Measurements from ENCODE around the gene SERPINB1. TPM values are rescaled to one million over a fixed set of nuclear protein-coding genes. Genes with fewer than 3 reads are reported as not detected.

The SERPINB1 gene
- total and polyA plus RNA-seq, 9 of the 15 experiments (the other 6 are each of a cell fraction or from before 2014, with no cell fraction given) = 33.9 to 108 (median 63.8) TPM

DNA sequence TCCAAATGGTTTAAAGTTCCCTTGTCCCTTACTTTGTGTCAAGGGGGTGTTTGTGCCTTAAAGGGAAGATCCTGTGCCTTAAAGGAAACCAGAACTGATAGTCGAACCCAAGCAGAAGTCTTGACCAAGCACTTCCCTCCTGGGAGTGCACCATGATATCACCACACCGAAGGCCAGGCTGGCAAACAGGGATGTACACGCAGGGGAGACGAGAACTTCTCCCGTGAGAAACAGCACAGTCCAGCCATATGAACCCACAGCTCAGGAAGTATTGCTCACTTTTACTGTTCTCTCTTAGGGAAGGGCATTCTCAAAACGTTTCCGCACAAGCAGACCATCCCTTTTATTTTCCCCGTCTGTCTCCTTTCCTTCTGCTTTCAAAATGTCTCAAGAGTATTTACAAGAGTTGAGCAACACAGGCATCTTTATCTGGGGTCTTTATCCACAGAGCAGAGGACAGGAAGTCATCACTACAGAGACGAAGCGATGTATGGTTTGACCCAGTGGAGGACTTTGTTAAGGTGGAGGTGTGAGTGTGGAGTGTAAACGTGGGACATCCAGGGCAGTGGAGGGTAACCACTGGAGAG, 12.8 kb upstream of the SERPINB1 start (continued):
- TF ChIP-seq, protein P1, sequence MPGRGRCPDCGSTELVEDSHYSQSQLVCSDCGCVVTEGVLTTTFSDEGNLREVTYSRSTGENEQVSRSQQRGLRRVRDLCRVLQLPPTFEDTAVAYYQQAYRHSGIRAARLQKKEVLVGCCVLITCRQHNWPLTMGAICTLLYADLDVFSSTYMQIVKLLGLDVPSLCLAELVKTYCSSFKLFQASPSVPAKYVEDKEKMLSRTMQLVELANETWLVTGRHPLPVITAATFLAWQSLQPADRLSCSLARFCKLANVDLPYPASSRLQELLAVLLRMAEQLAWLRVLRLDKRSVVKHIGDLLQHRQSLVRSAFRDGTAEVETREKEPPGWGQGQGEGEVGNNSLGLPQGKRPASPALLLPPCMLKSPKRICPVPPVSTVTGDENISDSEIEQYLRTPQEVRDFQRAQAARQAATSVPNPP (IDR thresholded peaks at IDR 0.05; ENCODE audit: borderline replicate concordance, insufficient read depth, insufficient read length) = no peak
- TF ChIP-seq WHSC1 (IDR thresholded peaks at IDR 0.05; ENCODE audit: low read length) = peak; percentile 19
- TF ChIP-seq, protein P2, sequence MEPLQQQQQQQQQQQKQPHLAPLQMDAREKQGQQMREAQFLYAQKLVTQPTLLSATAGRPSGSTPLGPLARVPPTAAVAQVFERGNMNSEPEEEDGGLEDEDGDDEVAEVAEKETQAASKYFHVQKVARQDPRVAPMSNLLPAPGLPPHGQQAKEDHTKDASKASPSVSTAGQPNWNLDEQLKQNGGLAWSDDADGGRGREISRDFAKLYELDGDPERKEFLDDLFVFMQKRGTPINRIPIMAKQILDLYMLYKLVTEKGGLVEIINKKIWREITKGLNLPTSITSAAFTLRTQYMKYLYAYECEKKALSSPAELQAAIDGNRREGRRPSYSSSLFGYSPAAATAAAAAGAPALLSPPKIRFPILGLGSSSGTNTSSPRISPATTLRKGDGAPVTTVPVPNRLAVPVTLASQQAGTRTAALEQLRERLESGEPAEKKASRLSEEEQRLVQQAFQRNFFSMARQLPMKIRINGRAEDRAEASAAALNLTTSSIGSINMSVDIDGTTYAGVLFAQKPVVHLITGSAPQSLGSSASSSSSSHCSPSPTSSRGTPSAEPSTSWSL (CRISPR knock-in tag; IDR thresholded peaks at IDR 0.05; ENCODE audit: borderline replicate concordance) = no peak
- TF ChIP-seq, protein P3, sequence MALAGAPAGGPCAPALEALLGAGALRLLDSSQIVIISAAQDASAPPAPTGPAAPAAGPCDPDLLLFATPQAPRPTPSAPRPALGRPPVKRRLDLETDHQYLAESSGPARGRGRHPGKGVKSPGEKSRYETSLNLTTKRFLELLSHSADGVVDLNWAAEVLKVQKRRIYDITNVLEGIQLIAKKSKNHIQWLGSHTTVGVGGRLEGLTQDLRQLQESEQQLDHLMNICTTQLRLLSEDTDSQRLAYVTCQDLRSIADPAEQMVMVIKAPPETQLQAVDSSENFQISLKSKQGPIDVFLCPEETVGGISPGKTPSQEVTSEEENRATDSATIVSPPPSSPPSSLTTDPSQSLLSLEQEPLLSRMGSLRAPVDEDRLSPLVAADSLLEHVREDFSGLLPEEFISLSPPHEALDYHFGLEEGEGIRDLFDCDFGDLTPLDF (CRISPR knock-in tag; IDR thresholded peaks at IDR 0.05) = 0 out of 2 replicates have a peak, but pooled peaks have one; percentile 24
